Stimulated activated CD4-positive, alpha-beta T cell treated with anti-CD3 and anti-CD28 coated beads, Interleukin-12 subunit alpha, Interleukin-12 subunit beta, amount 100 ng/mL, for 48 hours (primary cell): ENCODE data around the gene TREML4.

Experiments
- DNase-seq, 3 donors: peaks; one replicate each; pipeline ENCODE4 v3.0.0-alpha.2; 2020; ENCODE audit warnings: low read depth in 2 of 3, low spot score in 1 of 3

TREML4 gene

DNA sequence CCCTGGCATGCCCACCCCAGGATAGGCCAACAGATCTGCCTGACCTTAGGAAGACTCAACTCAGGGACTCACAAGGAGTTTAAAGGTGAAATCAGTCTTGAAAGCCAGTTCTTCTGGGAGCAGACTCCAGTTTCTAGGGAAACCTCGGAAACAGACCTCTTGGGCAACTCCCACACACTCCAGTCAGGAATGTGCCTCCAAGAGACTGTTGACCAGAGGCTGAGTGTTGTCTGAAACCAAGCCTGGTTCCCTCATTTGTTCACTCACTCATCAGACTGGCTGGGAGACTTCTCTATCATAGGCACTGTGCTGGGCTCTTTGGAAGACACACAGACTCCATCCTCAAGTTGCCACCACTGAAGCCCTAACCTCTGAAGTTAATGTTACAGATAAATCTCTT lies 56.6 kb downstream of the TREML4 start:
- DNase-seq = no peak

DNA sequence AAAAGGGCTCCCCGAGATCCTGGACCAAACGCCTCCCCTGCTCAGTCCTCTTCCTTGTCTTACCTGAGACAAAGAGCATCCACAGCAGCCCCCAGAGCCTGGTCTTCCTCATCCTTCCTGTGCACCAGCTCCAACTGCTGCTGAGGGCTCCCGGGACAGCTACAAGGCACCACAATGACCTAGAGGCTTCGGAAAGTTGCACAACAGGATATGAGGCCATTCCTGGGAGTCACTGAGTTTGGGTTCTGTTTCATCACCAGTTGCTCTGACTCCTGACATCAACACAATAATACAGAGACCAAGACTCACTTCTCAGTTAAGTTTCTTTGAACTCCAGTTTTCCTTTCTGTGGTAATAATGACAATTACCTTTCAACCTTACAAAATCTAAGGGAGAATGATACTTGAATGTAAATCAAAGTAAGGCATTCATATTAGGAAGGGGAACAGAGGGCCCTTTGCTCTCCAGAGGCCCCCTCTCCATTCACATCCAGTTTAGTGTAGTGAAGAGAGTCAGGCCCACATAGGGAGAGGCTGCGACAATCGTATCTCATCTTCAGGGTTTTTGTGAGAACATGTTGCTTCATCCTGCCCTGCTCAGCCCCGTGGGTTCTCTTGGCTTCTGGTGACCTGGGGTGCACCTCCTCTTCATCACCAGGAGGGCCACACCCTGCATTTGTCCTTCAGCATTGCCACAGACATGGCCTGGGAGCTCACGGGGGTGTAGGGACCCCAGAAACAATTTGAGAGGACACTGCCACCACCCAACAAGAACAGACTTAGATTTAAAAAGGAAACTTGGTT lies 58.6 kb downstream of the TREML4 start, which contains the start of gene TREM1:
TSS of gene TREM1 (minus strand) at position 139 of the 803 bp plus-strand sequence. CDS start at position 112, 27 bp downstream.
- DNase-seq = peak in 1 of 3 donors; percentile 17

DNA sequence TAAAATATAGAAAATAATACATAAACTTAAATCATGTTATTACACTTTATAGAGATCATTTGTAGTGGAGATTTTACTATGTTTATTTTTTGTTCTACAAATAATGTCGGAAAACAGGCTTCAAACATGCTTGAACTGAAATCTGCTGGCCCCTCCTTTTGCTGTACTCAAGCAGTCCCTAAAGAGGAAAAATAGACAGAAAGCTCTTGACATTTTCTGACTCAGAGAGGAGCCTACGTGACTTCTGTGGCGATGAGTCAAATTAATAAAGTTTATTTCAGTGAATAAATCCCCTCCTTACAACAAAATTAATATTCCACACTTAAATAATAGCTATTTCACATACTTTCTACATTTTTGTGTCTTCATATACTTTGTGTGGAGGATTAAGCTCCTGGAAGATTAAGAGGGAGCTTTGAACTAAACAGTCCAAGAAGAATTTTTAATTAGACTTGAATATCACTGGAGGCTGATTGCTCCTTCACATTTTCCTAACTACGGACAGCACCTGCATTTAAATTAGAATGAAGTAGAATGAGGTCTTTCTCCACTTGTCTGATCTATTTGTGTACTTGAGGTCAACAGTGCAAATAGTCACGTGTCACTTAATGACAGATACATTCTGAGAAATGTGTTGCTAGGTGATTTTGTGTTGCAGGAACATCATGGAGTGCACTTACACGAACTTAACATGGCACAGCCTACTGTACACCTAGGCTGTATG lies 60.0 kb downstream of the TREML4 start:
- DNase-seq = no peak
